H9 (cell line): ENCODE data around the gene ACOX1. TPM values are rescaled to one million over a fixed set of nuclear protein-coding genes. Genes with fewer than 3 reads are reported as not detected.

Source experiments
- DNase-seq: peaks from one replicate; pipeline ENCODE4 v3.0.0-alpha.2; 2017
- H2AFZ ChIP-seq: one replicate; pipeline ENCODE4 v1.6.1; 2013; ENCODE audit warnings: mild to moderate bottlenecking, low read length, control low read depth, moderate library complexity
- H2AK5ac ChIP-seq: 2 replicates; pipeline ENCODE4 v1.6.1; 2013; ENCODE audit warnings: low read length, control low read depth, mixed read lengths; ENCODE audit not compliant: insufficient read length
- H2BK120ac ChIP-seq: one replicate; pipeline ENCODE4 v1.6.1; 2013; ENCODE audit warnings: low read depth, mild to moderate bottlenecking, low read length, control low read depth, inconsistent platforms; ENCODE audit not compliant: poor library complexity, severe bottlenecking
- H2BK12ac ChIP-seq: 2 replicates; pipeline ENCODE4 v1.6.1; 2013; ENCODE audit warnings: low read length, control low read depth, mixed read lengths, low read depth; ENCODE audit not compliant: insufficient read length
- H2BK15ac ChIP-seq: 2 replicates; pipeline ENCODE4 v1.6.1; 2013; ENCODE audit warnings: low read depth, low read length, control low read depth
- H2BK20ac ChIP-seq: one replicate; pipeline ENCODE4 v1.6.1; 2013; ENCODE audit warnings: low read depth, mild to moderate bottlenecking, low read length, control low read depth, inconsistent platforms; ENCODE audit not compliant: poor library complexity, severe bottlenecking
- H2BK5ac ChIP-seq: 2 replicates; pipeline ENCODE4 v1.6.1; 2013; ENCODE audit warnings: low read length, control low read depth, mixed read lengths; ENCODE audit not compliant: insufficient read length
- H3K14ac ChIP-seq: 2 replicates; pipeline ENCODE4 v1.6.1; 2013; ENCODE audit warnings: low read length, control low read depth; ENCODE audit not compliant: insufficient read depth
- H3K18ac ChIP-seq: 2 replicates; pipeline ENCODE4 v1.6.1; 2013; ENCODE audit warnings: low read depth, mild to moderate bottlenecking, mixed read lengths, low read length, control low read depth; ENCODE audit not compliant: insufficient read length
- H3K23ac ChIP-seq: 2 replicates; pipeline ENCODE4 v1.6.1; 2013; ENCODE audit warnings: low read length, control low read depth, mixed read lengths, low read depth; ENCODE audit not compliant: insufficient read length
- H3K23me2 ChIP-seq: 2 replicates; pipeline ENCODE4 v1.6.1; 2013; ENCODE audit warnings: low read depth, mild to moderate bottlenecking, mixed read lengths, low read length, control low read depth; ENCODE audit not compliant: insufficient read length, poor library complexity, severe bottlenecking
- H3K27ac ChIP-seq: 2 replicates; pipeline ENCODE4 v1.5.1; 2013; ENCODE audit warnings: low read length, control low read depth, mixed read lengths, low read depth; ENCODE audit not compliant: insufficient read length
- H3K27me3 ChIP-seq: 2 replicates; pipeline ENCODE4 v1.6.1; 2013; ENCODE audit warnings: low read length, control low read depth, inconsistent platforms; ENCODE audit not compliant: insufficient read depth
- H3K4ac ChIP-seq: 2 replicates; pipeline ENCODE4 v1.6.1; 2013; ENCODE audit warnings: low read depth, mild to moderate bottlenecking, control low read depth, inconsistent platforms, low read length, moderate library complexity
- H3K4me1 ChIP-seq: 2 replicates; pipeline ENCODE4 v1.6.1; 2013; ENCODE audit warnings: low read length, control low read depth, inconsistent platforms; ENCODE audit not compliant: insufficient read depth
- H3K4me2 ChIP-seq: 2 replicates; pipeline ENCODE4 v1.6.1; 2013; ENCODE audit warnings: low read length, control low read depth, mixed read lengths; ENCODE audit not compliant: insufficient read length, insufficient read depth
- H3K56ac ChIP-seq: 2 replicates; pipeline ENCODE4 v1.6.1; 2013; ENCODE audit warnings: low read depth, mild to moderate bottlenecking, mixed read lengths, low read length, control low read depth; ENCODE audit not compliant: insufficient read length
- H3K79me1 ChIP-seq: 2 replicates; pipeline ENCODE4 v1.6.1; 2013; ENCODE audit warnings: low read depth, mild to moderate bottlenecking, moderate library complexity, low read length, control low read depth, inconsistent platforms; ENCODE audit not compliant: insufficient read depth, poor library complexity, severe bottlenecking
- H3K79me2 ChIP-seq: 2 replicates; pipeline ENCODE4 v1.6.1; 2013; ENCODE audit warnings: low read length, control low read depth, inconsistent platforms; ENCODE audit not compliant: insufficient read depth
- H3K9ac ChIP-seq: 2 replicates; pipeline ENCODE4 v1.6.1; 2013; ENCODE audit warnings: low read length, control low read depth, mixed read lengths; ENCODE audit not compliant: insufficient read length; ENCODE audit errors: extremely low read depth
- H3K9me3 ChIP-seq: one replicate; pipeline ENCODE4 v1.6.1; 2013; ENCODE audit warnings: low read depth, low read length, inconsistent platforms; ENCODE audit not compliant: control insufficient read depth
- H3T11ph ChIP-seq: one replicate; pipeline ENCODE4 v1.6.1; 2013; ENCODE audit warnings: mild to moderate bottlenecking, low read length, control low read depth, inconsistent platforms
- H4K20me1 ChIP-seq: one replicate; pipeline ENCODE4 v1.6.1; 2013; ENCODE audit not compliant: control insufficient read depth, insufficient read length, insufficient read depth
- H4K5ac ChIP-seq: 2 replicates; pipeline ENCODE4 v1.6.1; 2013; ENCODE audit warnings: low read depth, mild to moderate bottlenecking, mixed read lengths, low read length, control low read depth; ENCODE audit not compliant: insufficient read length
- H4K8ac ChIP-seq: replicated peaks from 2 replicates; pipeline ENCODE4 v1.6.1; 2013; ENCODE audit warnings: low read length, control low read depth, mixed read lengths, low read depth; ENCODE audit not compliant: insufficient read length
- H4K91ac ChIP-seq: 2 replicates; pipeline ENCODE4 v1.6.1; 2013; ENCODE audit warnings: low read depth, mild to moderate bottlenecking, moderate library complexity, mixed read lengths, low read length, control low read depth; ENCODE audit not compliant: insufficient read length
- H3K27ac Mint-ChIP-seq, 3 experiments: 2 replicates in 2 of 3; 3 replicates in 1 of 3; pipeline ENCODE4 v1.8.0; 2020 to 2021; ENCODE audit warnings: mixed read lengths in 3 of 3, mild to moderate bottlenecking in 1 of 3, moderate library complexity in 1 of 3
- H3K27me3 Mint-ChIP-seq: 2 replicates; pipeline ENCODE4 v1.8.0; 2021; ENCODE audit warnings: low read depth, mild to moderate bottlenecking, moderate library complexity, mixed read lengths
- H3K36me3 Mint-ChIP-seq, 3 experiments: 2 replicates in 2 of 3; 3 replicates in 1 of 3; pipeline ENCODE4 v1.8.0; 2020 to 2021; ENCODE audit warnings: low read depth in 3 of 3, mixed read lengths in 3 of 3; ENCODE audit not compliant: insufficient read depth in 1 of 3
- H3K4me1 Mint-ChIP-seq, 2 experiments: 2 replicates each; pipeline ENCODE4 v1.8.0; 2020; ENCODE audit warnings: mixed read lengths in 2 of 2
- H3K4me3 Mint-ChIP-seq, 2 experiments: 2 replicates in 1 of 2; 3 replicates in 1 of 2; pipeline ENCODE4 v1.8.0; 2020 to 2021; ENCODE audit warnings: mild to moderate bottlenecking in 2 of 2, mixed read lengths in 2 of 2, moderate library complexity in 1 of 2
- H3K9me3 Mint-ChIP-seq, 2 experiments: 2 replicates in 1 of 2; 3 replicates in 1 of 2; pipeline ENCODE4 v1.8.0; 2020; ENCODE audit warnings: mild to moderate bottlenecking in 2 of 2, mixed read lengths in 2 of 2, moderate library complexity in 1 of 2
- WGBS: extraction: QIAGEN DNeasy Blood & Tissue Kit; methylation state at CpG from one replicate; pipeline ENCODE4 v1.1.7; 2013; ENCODE audit warnings: missing lambda C conversion rate, low lambda C conversion rate, mixed read lengths; ENCODE audit not compliant: insufficient read length; ENCODE audit errors: extremely low coverage; 5-methylcytosine and 5-hydroxymethylcytosine counted together
- total RNA-seq: library from RNA; stranded (reverse); gene quantifications from 2 replicates; pipeline ENCODE4 v1.2.1, GENCODE V29; 2021
- TF ChIP-seq, protein P1 (sequence below): fragments of 200-600 bp; sonication (generic); conservative IDR thresholded peaks from 3 replicates; pipeline ENCODE4 v1.8.0; 2021; ENCODE audit warnings: antibody characterized with exemption, mild to moderate bottlenecking

The ACOX1 gene
- total RNA-seq, 1 experiment from 2014 or later: 27.4 TPM

GRCh38 chr17:76014925-76015261, 35.9 kb upstream of the ACOX1 start:
- H2AFZ ChIP-seq: no peak overlapping the region
- no peaks in the 10 kb centered on the region for H3K23me2 ChIP-seq
- no peaks in the 10 kb centered on the region for H3K9me3 ChIP-seq
- H4K20me1 ChIP-seq: no peaks in the 10 kb centered on the region
- no peak overlapping the region for H3K4ac ChIP-seq
- no peaks in the 10 kb centered on the region for H3K79me2 ChIP-seq
- no peak overlapping the region for H2AK5ac ChIP-seq
- H3K4me3 Mint-ChIP-seq: no peak overlapping the region
- no peaks in the 10 kb centered on the region; a peak in 1 of 7 replicates for H3K36me3 Mint-ChIP-seq
- no peak overlapping the region for H3K18ac ChIP-seq
- no peaks in the 10 kb centered on the region for H3K79me1 ChIP-seq
- no peak overlapping the region for H3K27ac Mint-ChIP-seq
- H2BK20ac ChIP-seq: no peak overlapping the region
- H2BK15ac ChIP-seq: no peak overlapping the region
- no peaks in the 10 kb centered on the region for H3K9me3 Mint-ChIP-seq
- peak; percentile 59 for DNase-seq
- H3K27me3 Mint-ChIP-seq: peaks cover 6% of the 10 kb centered on the region
- WGBS: no CpG with 5 or more reads among the region's 26 CpGs
- H3K4me2 ChIP-seq: no peak overlapping the region
- no peaks in the 10 kb centered on the region for H3K27me3 ChIP-seq
- TF ChIP-seq, protein P1, sequence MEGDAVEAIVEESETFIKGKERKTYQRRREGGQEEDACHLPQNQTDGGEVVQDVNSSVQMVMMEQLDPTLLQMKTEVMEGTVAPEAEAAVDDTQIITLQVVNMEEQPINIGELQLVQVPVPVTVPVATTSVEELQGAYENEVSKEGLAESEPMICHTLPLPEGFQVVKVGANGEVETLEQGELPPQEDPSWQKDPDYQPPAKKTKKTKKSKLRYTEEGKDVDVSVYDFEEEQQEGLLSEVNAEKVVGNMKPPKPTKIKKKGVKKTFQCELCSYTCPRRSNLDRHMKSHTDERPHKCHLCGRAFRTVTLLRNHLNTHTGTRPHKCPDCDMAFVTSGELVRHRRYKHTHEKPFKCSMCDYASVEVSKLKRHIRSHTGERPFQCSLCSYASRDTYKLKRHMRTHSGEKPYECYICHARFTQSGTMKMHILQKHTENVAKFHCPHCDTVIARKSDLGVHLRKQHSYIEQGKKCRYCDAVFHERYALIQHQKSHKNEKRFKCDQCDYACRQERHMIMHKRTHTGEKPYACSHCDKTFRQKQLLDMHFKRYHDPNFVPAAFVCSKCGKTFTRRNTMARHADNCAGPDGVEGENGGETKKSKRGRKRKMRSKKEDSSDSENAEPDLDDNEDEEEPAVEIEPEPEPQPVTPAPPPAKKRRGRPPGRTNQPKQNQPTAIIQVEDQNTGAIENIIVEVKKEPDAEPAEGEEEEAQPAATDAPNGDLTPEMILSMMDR: no peak
- H3K14ac ChIP-seq: no peak overlapping the region
- H3K27ac ChIP-seq: no peak overlapping the region
- no peak overlapping the region for H2BK5ac ChIP-seq
- peaks cover 3 to 9% of the 10 kb centered on the region in 2 experiments for H3K4me1 Mint-ChIP-seq
- no peak overlapping the region for H2BK12ac ChIP-seq
- no peak overlapping the region for H4K5ac ChIP-seq
- H4K91ac ChIP-seq: no peak overlapping the region
- no peak overlapping the region for H3K9ac ChIP-seq
- H2BK120ac ChIP-seq: no peak overlapping the region
- no peak overlapping the region for H4K8ac ChIP-seq
- H3K56ac ChIP-seq: no peak overlapping the region
- H3K23ac ChIP-seq: no peak overlapping the region
- H3K4me1 ChIP-seq: no peaks in the 10 kb centered on the region
- no peak overlapping the region for H3T11ph ChIP-seq
